Endothelial cell of umbilical vein (primary cell): ENCODE measurements around the gene PLXNA4. TPM values are rescaled to one million over a fixed set of nuclear protein-coding genes. Genes with fewer than 3 reads are reported as not detected.

Source experiments
- BruUV-seq: library from RNA; stranded (reverse); fragments of 400-500 nt; replicated peaks from 2 replicates; lab custom pipeline; 2021; lab: Mats Ljungman, UMichigan
- CTCF ChIA-PET: fragments of 300-600, 350-600 bp; sonication (Branson Sonifier 250); formaldehyde crosslinking; loops from one replicate; lab custom pipeline; 2021; ENCODE audit warnings: antibody characterized with exemption, inconsistent platforms; lab: Charles Lee
- POLR2A ChIA-PET: fragments of 300-600, 350-600 bp; sonication (Branson Sonifier 250); formaldehyde crosslinking; loops from one replicate; lab custom pipeline; 2021; ENCODE audit warnings: antibody characterized with exemption, inconsistent platforms; lab: Charles Lee
- DNase-seq: peaks from one replicate; pipeline ENCODE4 v3.0.0-alpha.2; 2011; ENCODE audit warnings: low read depth, low spot score
- FAIRE-seq: peaks from 2 replicates; lab custom pipeline; 2011; peaks lifted over from hg19 to GRCh38; lab: Jason Lieb, UNC
- H2AFZ ChIP-seq: 2 replicates; pipeline ENCODE4 v1.6.0; 2012; ENCODE audit warnings: low read depth, low read length, control low read depth, inconsistent platforms
- H3K27ac ChIP-seq: 2 replicates; pipeline ENCODE4 v1.5.1; 2011; ENCODE audit warnings: low read depth, mild to moderate bottlenecking, control low read depth, low read length, moderate library complexity; ENCODE audit not compliant: insufficient read depth
- H3K27me3 ChIP-seq, 2 experiments: 2 replicates each; pipeline versions ENCODE4 v1.6.0 to v1.6.1; 2011; ENCODE audit warnings: low read length in 2 of 2, mixed read lengths in 1 of 2; ENCODE audit not compliant: control insufficient read depth in 2 of 2, insufficient read depth in 2 of 2
- H3K36me3 ChIP-seq, 2 experiments: 2 replicates in 1 of 2; 3 replicates in 1 of 2; pipeline ENCODE4 v1.5.1; 2011; ENCODE audit warnings: low read length in 2 of 2, mild to moderate bottlenecking in 1 of 2, moderate library complexity in 1 of 2; ENCODE audit not compliant: control insufficient read depth in 2 of 2, insufficient read depth in 2 of 2; ENCODE audit errors: extremely low read depth in 1 of 2
- H3K4me1 ChIP-seq: 3 replicates; pipeline ENCODE4 v1.5.1; 2011; ENCODE audit warnings: mild to moderate bottlenecking, low read length; ENCODE audit not compliant: control insufficient read depth, insufficient read depth; ENCODE audit errors: extremely low read depth
- H3K4me2 ChIP-seq: 2 replicates; pipeline ENCODE4 v1.6.1; 2011; ENCODE audit warnings: low read length, control low read depth, mixed read lengths; ENCODE audit not compliant: insufficient read depth
- H3K4me3 ChIP-seq, 3 experiments: fragments of 200-600 bp in 1 of 3; sonication (generic), shearing (Covaris generic) in 1 of 3; replicated peaks in 1 of 3; 2 replicates each; pipeline ENCODE4 v1.5.1; 2011 to 2016; ENCODE audit warnings: control low read depth in 3 of 3, low read length in 3 of 3, mild to moderate bottlenecking in 2 of 3, inconsistent platforms in 1 of 3, low read depth in 1 of 3, moderate library complexity in 1 of 3; ENCODE audit not compliant: insufficient read depth in 1 of 3
- H3K79me2 ChIP-seq: 2 replicates; pipeline ENCODE4 v1.6.0; 2012; ENCODE audit warnings: low read length, inconsistent platforms; ENCODE audit not compliant: control insufficient read depth, insufficient read depth
- H3K9ac ChIP-seq: replicated peaks from 2 replicates; pipeline ENCODE3; 2011; ENCODE audit warnings: low read length, control low read depth; ENCODE audit not compliant: insufficient read depth; ENCODE audit errors: extremely low read depth
- H3K9me1 ChIP-seq: replicated peaks from 3 replicates; pipeline ENCODE4 v1.6.0; 2011; ENCODE audit warnings: mild to moderate bottlenecking, low read length; ENCODE audit not compliant: control insufficient read depth, insufficient read depth; ENCODE audit errors: extremely low read depth
- H3K9me3 ChIP-seq: replicated peaks from 2 replicates; pipeline ENCODE4 v1.5.1; 2012; ENCODE audit warnings: low read length, inconsistent platforms; ENCODE audit not compliant: control insufficient read depth, insufficient read depth
- H4K20me1 ChIP-seq: replicated peaks from 2 replicates; pipeline ENCODE3; 2011; ENCODE audit warnings: mild to moderate bottlenecking, low read length; ENCODE audit not compliant: control insufficient read depth, insufficient read depth; ENCODE audit errors: extremely low read depth
- CTCF ChIP-seq, 2 donors: IDR thresholded peaks; 1 replicate in 1 of 2; 2 replicates in 1 of 2; pipeline ENCODE4 v1.5.1; 2011; ENCODE audit warnings: low read length in 2 of 2, mild to moderate bottlenecking in 2 of 2, moderate library complexity in 2 of 2, control low read depth in 1 of 2, inconsistent platforms in 1 of 2, low read depth in 1 of 2; ENCODE audit not compliant: insufficient read depth in 1 of 2; ENCODE audit errors: extremely low read depth in 1 of 2
- EZH2 ChIP-seq: IDR thresholded peaks from 2 replicates; pipeline ENCODE4 v1.6.1; 2012; ENCODE audit warnings: borderline replicate concordance, low read depth, mild to moderate bottlenecking, moderate library complexity, low read length, inconsistent platforms; ENCODE audit not compliant: severe bottlenecking
- FOS ChIP-seq: IDR thresholded peaks from 2 replicates; pipeline ENCODE4 v1.6.1; 2011; ENCODE audit warnings: mild to moderate bottlenecking, low read length, moderate library complexity, borderline replicate concordance; ENCODE audit not compliant: insufficient read depth
- GATA2 ChIP-seq: IDR thresholded peaks from 2 replicates; pipeline ENCODE4 v1.7.0; 2011; ENCODE audit warnings: low read depth, mild to moderate bottlenecking, moderate library complexity, mixed read lengths, low read length; ENCODE audit not compliant: insufficient read length, insufficient read depth
- JUN ChIP-seq: IDR thresholded peaks from 2 replicates; pipeline ENCODE4 v1.6.1; 2011; ENCODE audit warnings: borderline replicate concordance, low read depth; ENCODE audit not compliant: insufficient read length, insufficient read depth
- MAX ChIP-seq: IDR thresholded peaks from 2 replicates; pipeline ENCODE4 v1.6.1; 2011; ENCODE audit not compliant: insufficient read depth, insufficient read length
- MYC ChIP-seq: IDR thresholded peaks from one replicate; pipeline ENCODE4 v1.6.1; 2011; ENCODE audit warnings: mild to moderate bottlenecking, low read depth, low read length
- POLR2A ChIP-seq: IDR thresholded peaks from 2 replicates; pipeline ENCODE4 v1.6.1; 2012; ENCODE audit warnings: low read depth, mild to moderate bottlenecking, control low read depth, low read length
- POLR2AphosphoS5 ChIP-seq: IDR thresholded peaks from 2 replicates; pipeline ENCODE4 v1.6.1; 2012; ENCODE audit warnings: low read depth, mild to moderate bottlenecking, control low read depth, low read length, moderate library complexity; ENCODE audit not compliant: insufficient read depth
- dilution Hi-C: fragments of 300-500 bp; cut with MboI; formaldehyde crosslinking; loops from one replicate; pipeline ENCODE4 v1.15.0; 2019; ENCODE audit warnings: low sequenced_read_pairs; ENCODE audit not compliant: extremely low pct_ligation_motif_present
- intact Hi-C: fragments of 100-400 bp; cut with micrococcal nuclease; formaldehyde crosslinking; loops from one replicate; pipeline ENCODE4 v1.10.0; 2022
- polyA plus RNA-seq, 4 experiments: library from polyadenylated mRNA; depleted of rRNA in 3 of 4; stranded (reverse) in 3 of 4; unstranded in 1 of 4; fragments of >200 nt; gene quantifications; 2 replicates each; pipeline versions ENCODE4 v1.2.1 to v1.2.3, GENCODE V29; 2011 to 2012; ENCODE audit warnings: missing spikeins in 1 of 4
- total RNA-seq: library from RNA; stranded (reverse); gene quantifications from 2 replicates; pipeline ENCODE4 v1.2.3, GENCODE V29; 2021

PLXNA4 gene
- total and polyA plus RNA-seq, 2 donors (not counting 3 experiments of a cell fraction or from before 2014, with no cell fraction given) = 12.1 to 20.4 TPM

GRCh38 chr7:132244903-132245480, 331.3 kb downstream of the PLXNA4 start:
- dilution Hi-C loops = no loop called here

More at GRCh38 chr7:132244903-132245480, 331.3 kb downstream of the PLXNA4 start:
- no peaks in the 10 kb centered on the region for H3K27me3 ChIP-seq
- H3K4me1 ChIP-seq = peaks cover 4% of the 10 kb centered on the region
- no peaks in the 10 kb centered on the region for H3K9me3 ChIP-seq
- H2AFZ ChIP-seq = no peak overlapping the region
- H3K4me2 ChIP-seq = no peak overlapping the region
- no peak overlapping the region for H3K4me3 ChIP-seq
- TF ChIP-seq JUN (no peak), CTCF (IDR thresholded peaks at IDR 0.05; ENCODE audit: extremely low read depth in 1 of 2, insufficient read depth in 1 of 2, low read depth in 1 of 2, low read length in 2 of 2) (no peak), FOS (no peak), MYC (no peak), MAX (no peak), EZH2 (no peak), POLR2AphosphoS5 (no peak), GATA2 (no peak), POLR2A (no peak)
- no peak overlapping the region for H3K27ac ChIP-seq
- no peaks in the 10 kb centered on the region for H3K79me2 ChIP-seq
- H3K9ac ChIP-seq = no peak overlapping the region
- intact Hi-C loops = no loop called here
- ChIA-PET CTCF (interaction anchor here (1.1 to 2.0 kb wide), 4 partner anchors 74 to 386 kb away, joined by 3 to 6 read pairs (median 4); no protein-coding TSS in a partner anchor), POLR2A (no interaction called here)
- H3K36me3 ChIP-seq = no peaks in the 10 kb centered on the region
- H4K20me1 ChIP-seq = no peaks in the 10 kb centered on the region
- no peaks in the 10 kb centered on the region for H3K9me1 ChIP-seq
- FAIRE-seq = no peak
- BruUV-seq = no TSS peak
- DNase-seq = no peak
